Stimulated activated CD4-positive, alpha-beta T cell treated with anti-CD3 and anti-CD28 coated beads, Interleukin-1b, Interleukin-23, amount 100 ng/mL, for 4 hours (primary cell): Measurements from ENCODE around the gene CADPS.

Source experiments
- DNase-seq, 2 donors: peaks; one replicate each; pipeline ENCODE4 v3.0.0-alpha.2; 2020; ENCODE audit warnings: low read depth in 2 of 2

The CADPS gene

DNA sequence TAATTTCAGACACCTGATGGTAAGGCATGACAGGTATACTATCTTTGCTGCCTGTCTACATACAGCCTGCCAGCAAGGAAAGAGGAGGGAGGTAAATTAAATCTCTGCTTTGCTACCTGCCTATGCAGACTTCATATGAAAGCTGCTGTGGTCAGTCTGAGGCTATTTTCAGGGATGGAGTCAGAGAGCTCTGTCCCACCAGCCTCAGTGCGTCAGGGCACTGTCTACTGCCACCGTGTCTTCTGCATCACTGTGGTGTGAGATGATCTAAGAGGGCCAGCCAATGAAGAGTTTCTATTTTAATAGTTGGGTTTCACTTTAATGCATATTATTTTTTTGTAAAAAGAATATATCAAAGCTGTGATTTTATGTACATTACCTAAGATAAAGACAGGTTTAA is 125.6 kb downstream of the CADPS start:
- no peak for DNase-seq

DNA sequence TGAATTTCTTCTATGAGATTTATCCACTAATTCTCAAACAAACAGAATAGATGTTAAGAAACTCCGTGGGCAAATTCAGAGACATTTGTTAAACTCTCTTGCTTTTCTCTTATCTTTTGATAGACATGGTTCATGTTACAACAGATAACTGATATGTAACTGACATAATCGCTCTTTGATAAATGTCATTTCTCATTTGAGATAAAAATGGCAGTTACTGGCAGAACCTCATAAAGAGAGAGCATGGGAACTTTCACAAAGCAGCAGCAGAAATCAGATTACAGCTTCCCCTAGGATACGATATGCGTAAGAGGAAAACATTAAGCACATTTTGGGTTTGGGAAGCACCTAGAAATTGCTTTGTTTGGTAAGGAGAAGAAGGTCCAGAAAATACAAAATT is 126.1 kb downstream of the CADPS start:
- DNase-seq = no peak

DNA sequence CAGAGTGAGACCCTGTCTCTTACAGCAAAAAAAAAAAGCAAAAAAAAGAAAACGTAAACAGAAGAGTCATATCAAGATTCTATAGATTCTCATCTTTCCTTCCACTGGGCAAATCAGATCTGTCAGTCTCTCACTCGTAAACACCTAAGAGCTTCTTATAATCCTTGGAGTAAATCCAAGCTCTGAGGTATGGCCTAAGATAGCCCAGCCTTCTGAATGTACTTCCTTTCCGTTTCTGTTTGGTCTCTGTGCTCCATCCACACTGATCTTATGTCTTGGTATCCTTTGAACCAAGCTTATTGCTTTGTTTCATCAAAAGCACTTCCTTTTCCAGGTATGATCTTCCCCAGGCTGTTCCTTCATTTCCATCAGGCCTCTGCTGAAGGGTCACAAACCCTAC is 137.8 kb downstream of the CADPS start:
- DNase-seq = no peak

DNA sequence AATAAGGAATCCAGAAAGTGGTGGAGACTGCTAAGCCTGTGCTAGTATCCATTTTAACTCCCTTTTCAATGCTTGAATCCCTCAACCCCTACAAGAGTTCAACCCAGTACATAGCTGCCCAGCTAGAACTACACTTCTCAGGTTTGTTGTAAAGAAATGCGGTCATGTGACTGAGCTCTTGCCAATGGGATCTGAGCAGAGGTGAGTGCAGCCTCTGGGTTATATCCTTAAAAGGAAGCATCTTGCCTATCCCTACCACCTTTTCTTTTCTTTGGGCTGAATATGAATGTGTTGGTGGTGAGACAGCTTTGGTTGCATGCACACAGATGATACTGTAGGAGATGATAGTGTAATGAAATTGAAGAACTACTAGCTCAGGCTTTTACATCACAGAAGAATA is 139.7 kb downstream of the CADPS start:
- no peak for DNase-seq

DNA sequence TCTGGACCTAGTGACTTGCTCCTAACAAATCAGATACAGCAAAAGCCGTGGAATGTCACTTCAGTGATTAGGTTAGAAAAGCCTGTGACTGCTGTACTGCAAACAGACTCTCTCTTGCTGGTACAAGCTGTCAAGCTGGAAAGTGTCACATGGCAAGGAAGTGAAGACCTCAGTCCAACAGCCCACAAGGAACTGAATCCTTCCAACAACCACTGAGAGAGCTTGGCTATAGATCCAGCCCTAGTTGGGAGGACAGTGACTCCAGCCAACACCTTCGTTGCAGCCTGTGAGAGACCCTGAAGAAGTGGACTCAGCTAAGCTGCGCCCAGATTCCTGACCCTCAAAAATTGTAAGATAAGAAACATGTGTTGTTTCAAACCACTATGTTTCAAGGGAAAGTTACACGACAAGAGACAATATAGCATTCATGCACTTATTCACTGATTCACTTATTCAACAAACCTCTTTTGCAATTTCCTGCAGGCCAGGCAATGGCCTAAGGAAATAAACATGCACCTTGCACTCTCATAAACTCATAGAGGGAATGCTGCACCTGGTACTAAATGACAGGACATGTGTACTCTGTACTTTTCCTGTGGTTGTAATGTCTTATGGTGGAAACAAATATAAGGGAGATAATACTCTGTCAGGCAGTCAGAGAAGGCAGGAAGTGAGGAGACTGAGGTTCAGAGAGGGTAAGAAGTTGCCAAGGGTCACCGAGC is 142.9 kb downstream of the CADPS start:
- no peak for DNase-seq

DNA sequence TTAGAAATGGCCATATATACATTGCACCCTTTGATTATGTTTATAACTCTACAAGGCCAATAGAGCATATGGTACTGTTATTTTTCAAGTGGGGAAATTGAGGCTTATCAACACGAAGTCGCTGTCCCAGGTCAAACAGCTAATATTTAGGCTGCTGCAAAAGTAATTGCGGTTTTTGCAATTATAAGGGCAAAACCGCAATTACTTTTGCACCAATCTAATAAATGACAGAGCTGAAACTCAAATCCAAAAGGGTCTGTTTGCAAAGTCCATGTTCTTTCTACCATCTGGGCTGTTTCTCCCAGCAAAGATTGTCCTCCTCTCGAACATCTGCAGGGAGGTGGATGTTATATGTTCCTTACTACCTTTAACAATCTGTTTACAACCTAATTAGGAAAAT is 147.2 kb downstream of the CADPS start:
- no peak for DNase-seq

DNA sequence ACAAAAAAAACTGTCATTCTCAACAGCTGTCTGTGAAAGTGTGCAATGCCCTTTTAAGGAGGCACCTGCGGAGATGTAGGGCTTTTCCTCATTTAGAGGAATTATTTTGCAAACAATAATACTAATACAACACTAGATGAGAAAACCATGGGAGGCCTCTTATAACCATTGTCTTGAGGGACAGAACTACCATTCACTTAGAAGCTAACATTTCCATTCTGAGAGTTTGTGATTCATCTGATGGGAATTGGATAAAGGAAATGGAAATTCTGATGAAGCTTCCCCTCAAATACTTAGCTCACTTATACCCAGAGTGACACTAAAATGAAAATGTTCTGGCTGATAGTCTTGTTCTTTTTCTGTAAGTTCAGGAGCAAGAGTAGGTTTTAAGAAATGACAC is 147.7 kb downstream of the CADPS start:
- no peak for DNase-seq

DNA sequence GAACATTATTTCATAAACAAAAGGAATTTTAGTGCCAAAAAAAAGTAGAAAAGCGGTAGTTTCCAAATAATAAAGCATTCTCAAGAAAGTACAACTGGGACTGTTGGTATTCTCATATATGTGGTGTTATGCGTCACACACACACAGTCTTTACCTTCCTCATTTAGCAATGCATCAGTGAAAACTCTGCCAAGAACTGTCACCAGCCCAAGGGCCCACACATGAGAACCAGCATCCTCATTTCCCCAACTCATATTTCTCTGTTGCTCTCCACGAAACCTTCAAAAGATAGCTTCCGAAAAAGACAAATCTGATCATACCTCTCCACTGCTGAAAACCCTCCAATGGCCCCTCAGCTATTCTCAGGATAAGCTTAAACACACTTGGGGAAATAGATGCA is 150.7 kb downstream of the CADPS start:
- no peak for DNase-seq

DNA sequence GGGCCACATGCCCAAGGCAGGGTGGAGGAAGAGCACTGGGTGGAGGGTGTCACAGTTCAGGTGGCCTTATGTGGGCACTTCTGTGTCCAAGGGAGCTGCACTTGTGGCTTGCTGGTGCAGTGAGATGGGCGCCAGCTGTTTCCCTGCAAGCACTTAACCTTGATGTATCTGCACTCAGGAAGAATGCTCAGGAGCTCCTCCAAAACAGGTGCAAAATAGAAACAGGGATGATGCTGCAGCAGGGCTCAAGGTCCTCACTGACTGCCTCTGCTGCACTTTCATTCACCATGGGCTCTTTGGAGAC is 151.3 kb downstream of the CADPS start:
- no peak for DNase-seq

DNA sequence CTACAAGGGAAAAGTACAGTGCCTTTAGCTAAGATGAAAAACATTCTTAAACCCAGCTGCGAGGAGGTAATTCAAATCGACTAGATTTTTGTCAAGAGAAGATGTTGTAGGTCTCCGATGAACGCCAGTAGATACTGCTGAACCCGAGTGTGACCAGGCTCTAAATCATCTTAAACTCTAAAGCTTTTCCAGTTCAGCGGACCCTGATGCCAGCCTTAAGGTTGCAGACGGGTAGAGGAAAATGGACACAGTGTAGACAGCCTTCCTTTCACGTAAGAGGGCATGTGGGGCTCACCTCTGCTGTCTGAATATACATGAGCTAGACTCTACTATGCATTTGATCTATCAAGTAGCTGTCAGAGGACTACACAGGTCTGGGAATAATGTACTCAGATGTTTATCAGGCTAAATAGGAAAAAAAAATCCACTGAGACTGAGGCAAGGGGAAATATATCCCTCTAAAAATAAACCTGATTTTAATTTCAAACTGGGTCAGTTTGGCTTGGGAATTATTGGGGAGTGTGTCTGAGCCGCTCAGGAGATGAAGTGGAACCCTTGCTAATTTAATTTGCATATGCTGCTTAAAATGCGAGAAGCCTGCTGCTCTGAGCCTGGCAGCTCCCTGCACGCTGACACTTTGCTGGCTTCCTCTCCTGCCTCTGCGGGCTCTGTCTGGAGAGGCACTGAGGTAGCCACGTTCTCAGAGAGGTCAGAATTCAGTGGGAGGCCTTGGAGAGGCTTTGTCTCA is 151.9 kb downstream of the CADPS start:
- no peak for DNase-seq

DNA sequence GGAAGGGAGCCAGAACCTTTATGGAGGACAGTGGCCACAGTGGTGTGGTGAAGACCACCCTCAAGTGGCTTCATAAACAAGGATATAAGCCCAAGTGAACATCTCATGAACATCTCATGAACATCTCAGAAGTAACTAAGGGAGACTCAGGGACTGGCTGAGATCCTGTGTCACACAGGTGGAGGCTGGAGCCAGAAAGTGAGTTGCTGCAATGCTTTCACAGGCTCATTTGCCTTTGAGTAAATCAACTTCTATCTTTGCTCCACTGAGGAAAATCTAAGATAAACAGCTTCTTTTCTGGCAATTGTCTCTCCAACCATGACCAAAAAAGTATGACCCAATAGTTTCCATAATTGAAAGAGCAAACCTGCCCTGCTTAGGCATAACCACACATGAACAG is 152.9 kb downstream of the CADPS start:
- no peak for DNase-seq

DNA sequence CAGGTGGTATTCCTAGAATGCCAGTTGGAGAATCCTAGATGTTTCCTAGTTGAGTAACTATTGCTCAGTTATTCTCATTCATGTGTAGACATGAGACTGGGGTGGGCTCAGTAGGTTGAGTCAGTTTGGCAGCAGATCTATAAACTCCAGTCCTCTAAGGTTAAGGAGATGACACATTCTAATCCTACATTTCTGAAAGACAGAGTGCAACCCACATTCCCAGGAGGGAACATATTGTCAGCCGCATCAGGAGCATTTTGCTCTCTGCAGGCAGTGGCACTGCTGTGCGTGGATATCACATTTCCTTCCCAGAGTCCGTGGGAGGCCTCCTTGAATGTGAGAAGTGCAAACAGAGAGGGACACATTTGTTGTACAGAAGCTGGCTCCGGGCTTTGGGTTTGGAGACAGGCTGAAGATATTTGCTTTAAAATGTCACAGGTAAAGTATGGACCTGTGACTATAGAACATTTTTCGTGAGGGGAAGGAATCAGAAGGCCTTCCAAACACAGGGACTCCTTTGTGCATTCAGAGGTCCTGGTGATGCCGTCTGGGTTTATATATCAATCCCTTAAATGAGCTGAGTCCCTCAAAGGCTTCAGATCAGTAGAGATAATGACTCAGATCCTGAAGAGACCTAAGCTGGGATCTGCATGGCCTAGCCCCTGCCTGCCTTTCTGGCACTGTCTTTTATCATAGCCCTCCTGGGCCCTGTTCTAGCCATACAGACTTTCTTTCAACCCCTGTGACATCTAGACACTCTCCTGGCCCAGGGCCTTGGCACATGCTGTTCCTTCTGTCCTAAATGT is 156.5 kb downstream of the CADPS start:
- no peak for DNase-seq

DNA sequence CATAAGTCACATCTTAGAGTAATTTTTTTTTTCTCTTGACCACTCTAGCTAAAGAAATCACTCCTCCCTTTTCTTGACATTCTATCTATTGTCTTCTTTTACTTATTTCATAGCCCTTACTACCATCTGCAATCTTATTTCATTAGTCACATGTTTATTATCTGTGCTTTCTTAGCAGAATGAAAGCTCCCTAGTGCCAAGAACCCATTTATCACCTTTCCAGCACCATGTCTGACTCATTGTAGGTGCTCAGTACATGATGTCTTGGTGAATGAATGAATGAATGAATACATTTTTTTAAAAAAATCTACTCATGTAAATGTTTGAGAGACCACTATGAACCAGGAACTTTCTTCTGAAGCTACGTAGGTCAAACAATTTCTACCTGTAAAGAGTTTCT is 157.2 kb downstream of the CADPS start:
- no peak for DNase-seq

DNA sequence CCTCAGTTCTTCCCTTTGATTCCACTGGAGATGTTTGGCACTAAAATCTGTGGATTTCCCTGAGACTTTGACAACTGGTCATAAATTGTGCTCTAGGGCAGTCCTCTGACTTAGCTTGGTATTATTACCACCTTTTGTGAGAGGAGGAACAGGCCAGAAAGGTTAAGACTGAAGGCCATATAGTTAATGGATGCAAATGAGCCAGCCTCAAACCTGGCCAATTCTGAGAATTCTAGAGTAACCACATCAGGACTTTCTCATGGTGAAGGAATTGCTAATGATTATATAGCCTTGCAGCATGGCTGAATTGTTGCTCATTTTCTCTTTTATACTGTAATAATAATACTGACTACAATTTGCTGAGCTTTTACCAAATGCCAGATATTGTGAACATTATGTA is 162.5 kb downstream of the CADPS start:
- DNase-seq = no peak

DNA sequence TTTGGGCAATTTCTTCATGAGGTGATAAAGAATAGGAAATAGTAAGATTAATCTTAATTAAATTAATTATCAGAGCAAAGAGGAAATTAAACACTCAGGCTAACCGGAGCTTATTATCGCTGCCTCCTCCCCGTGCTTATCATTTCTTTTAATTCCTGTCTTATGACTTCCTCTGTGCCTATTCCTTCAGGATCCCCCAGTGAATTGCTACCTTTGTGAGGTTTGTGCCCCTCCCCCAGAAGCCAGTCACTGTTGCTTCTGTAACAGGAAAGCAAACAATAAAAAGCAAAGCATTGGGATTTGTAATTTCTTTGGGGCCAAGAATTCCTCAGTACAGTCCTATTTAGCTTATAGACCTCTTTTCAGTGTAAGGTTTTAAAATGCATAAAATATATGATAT is 164.5 kb downstream of the CADPS start:
- no peak for DNase-seq

DNA sequence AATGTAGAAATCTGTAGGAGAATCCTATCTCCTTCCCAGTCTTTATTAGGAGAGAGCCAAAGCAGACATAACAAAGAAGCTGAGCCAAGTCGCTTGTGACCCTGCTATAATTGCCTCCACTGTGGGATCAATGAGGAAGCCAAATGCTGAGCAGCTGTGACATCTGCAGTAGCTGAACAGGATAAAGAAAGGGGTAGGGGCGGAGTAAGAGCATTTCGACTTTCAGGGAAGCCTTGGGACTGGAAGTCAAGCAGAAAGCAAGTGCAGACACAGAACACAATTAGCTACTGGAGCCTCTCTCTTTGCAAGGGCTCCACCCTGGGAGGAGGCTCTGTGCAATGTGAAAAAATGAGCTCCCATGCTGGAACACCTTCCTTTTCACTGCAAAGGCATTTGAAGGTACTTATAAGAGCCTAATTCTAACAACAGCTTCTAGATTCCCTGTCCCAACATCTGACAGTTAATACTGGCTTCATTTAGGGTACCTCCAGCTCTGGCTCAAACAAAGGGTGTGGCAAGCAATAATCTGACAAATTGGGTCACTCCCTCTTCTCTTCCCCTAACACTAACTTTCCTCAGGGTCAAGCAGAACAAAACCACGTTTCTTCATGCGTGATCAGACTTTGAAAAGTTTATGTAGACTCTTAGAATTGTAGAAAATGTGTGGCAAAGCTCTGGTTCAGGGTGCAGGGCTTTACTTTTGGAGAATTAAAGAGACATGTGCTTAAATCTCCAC is 166.4 kb downstream of the CADPS start:
- no peak for DNase-seq

DNA sequence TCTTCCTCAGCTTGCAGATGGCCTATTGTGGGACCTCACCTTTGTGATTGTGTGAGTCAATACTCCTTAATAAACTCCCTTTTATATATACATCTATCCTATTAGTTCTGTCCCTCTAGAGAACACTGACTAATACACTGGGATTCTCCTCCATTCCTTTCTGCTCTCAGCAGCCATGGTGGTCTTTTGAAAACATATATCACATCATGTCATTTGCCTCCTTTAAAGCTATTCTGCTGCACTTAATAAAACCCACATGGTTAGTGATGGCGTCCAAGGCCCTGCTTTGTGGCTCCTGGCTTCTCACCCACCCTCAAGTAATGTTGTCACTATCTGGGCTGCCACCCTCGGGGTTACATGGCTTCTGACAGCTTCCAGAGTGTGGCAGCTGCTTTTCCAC is 169.5 kb downstream of the CADPS start:
- DNase-seq = no peak

DNA sequence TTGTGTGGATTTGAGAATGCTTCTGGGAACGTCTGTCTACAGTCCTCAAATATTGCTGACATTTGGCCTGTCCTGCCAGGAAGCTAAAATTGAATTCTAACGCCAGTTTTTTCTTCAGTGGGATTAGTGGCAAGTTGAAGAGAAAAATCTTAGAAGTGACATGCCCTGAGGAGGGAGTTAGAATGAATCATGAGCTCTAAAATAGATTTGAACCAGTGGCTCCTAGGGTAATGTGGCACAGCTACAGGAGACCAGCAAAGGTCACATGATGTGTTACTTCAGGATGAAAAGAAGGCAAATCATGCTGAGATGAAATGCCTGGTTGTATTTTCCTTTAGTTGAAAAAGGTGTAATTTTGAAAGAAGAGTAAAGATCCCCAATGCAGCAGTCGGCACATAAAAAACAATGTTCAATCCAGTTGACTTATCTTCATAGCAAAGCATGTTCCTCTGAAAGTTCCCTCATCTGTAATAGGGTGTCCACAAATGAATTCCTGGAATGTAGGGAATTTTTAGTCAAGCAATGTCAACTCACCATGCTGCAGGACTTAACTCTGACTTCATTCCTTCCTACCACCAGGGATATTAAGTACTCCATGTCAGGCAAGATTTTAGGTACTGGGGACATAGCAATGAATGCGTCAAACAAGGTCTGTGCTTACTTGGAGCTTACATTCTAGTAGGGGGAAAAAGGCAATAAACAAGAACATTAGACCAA is 171.6 kb downstream of the CADPS start:
- no peak for DNase-seq

DNA sequence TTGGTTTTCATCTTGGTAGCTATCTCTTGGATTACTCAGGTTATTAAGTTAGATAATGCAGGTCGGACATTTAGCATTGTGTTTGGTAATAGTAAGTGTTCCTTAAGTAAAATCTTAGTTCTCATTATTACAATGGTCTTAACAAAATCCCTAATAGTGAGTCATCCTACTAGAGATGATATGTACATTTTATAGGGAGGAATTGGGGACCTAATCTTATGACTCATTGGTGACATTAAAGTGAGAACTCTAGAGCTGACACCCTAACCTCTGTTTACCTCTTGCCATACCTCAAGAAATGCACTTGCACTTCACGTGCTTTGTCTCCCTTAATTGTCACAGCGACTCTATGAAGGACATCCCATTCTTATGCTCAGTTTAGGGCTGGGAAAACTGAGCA is 174.9 kb downstream of the CADPS start:
- DNase-seq = no peak

DNA sequence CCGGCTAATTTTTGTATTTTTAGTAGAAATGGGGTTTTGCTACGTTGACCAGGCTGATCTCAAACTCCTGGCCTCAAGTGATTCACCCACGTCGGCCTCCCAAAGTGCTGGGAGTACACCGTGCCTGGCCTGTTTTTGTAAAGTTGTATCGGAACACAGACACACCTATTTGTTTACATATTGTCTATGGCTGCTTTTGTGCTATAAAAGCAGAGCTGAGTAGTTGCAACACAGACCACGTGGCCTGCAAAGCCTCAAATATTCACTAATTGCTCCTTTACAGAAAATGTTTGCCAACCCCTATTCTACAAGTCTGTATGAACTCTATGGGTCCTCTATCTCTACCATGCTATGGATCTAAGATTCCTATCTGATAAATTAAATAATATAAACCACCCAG is 175.5 kb downstream of the CADPS start:
- DNase-seq = no peak

DNA sequence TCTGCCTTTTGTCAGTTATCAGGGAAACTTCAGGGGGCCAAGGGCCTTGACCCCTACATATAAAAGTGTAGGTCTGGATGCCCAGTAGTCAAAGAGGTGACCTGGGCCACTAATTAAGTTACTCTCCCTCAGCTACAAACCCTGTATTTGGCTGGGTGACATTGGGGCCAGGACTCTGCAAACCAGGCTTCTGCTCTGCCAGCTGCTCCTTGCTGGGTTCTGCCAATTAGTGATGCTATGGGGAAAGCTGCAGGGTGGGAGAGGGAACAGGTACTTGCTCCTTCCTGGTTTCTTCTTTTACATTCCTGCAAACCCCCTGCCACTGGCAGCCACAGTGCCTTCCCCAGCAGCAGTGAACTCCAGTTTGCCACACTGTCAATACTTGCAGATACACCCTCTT is 179.2 kb downstream of the CADPS start:
- no peak for DNase-seq

DNA sequence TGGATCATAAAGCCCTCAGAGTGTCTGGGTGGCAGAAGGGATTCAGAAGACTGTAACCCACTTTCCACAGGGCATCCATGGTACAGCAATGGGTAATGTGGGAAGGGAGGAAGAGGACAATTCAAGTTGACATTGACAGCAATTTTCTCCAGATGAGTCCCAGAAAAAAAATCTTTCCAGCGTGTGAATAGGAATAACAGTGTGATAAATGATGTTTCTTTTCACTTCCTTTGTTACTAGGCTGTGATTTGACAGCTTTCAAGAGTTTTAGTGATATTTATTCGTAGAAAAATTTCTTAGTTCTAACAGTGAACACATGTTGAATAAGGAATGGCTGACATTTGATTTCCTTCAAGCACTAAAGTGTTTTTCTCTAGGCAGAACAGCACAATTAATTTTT is 186.4 kb downstream of the CADPS start:
- DNase-seq = no peak
